Activated CD8-positive, alpha-beta memory T cell treated with anti-CD3 and anti-CD28 coated beads for 1 hour (primary cell): ENCODE measurements around the gene GATB.
"Not testable (repeated sequence)": the region's sequence is repeated elsewhere in the genome, so short reads cannot be mapped to it uniquely, and the experiment has no call there.

Experiments used
- DNase-seq, 2 donors: peaks; one replicate each; pipeline ENCODE4 v3.0.0-alpha.2; 2020; ENCODE audit warnings: low read depth in 1 of 2; ENCODE audit errors: extremely low read depth in 1 of 2

GATB gene

DNA sequence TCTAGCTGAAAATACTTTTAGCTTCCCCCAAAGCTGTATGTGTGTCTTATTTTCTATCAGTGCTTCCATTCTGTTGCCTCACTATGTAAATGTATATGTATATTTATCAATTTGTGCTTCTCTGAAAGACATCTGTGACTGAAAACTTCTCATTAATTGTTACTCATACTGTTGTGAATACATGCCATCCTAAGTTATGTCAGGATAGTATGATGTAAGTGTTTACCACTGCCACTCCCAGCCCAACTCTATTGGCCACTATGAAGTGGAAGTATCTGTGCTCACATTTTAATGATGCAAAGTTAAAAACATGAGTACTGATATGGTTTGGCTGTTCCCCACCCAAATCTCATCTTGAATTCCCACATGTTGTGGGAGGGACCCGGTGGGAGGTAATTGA, 24.4 kb downstream of the GATB start:
- no peak for DNase-seq

DNA sequence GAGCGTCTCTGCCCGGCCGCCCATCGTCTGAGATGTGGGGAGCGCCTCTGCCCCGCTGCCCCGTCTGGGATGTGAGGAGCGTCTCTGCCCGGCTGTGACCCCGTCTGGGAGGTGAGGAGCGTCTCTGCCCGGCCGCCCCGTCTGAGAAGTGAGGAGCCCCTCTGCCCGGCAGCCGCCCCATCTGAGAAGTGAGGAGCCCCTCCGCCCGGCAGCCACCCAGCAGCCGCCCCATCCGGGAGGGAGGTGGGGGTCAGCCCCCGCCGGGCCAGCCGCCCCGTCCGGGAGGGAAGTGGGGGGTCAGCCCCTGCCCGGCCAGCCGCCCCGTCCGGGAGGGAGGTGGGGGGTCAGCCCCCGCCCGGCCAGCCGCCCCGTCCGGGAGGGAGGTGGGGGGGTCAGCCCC, 29.1 kb downstream of the GATB start:
- not testable (repeated sequence) for DNase-seq

DNA sequence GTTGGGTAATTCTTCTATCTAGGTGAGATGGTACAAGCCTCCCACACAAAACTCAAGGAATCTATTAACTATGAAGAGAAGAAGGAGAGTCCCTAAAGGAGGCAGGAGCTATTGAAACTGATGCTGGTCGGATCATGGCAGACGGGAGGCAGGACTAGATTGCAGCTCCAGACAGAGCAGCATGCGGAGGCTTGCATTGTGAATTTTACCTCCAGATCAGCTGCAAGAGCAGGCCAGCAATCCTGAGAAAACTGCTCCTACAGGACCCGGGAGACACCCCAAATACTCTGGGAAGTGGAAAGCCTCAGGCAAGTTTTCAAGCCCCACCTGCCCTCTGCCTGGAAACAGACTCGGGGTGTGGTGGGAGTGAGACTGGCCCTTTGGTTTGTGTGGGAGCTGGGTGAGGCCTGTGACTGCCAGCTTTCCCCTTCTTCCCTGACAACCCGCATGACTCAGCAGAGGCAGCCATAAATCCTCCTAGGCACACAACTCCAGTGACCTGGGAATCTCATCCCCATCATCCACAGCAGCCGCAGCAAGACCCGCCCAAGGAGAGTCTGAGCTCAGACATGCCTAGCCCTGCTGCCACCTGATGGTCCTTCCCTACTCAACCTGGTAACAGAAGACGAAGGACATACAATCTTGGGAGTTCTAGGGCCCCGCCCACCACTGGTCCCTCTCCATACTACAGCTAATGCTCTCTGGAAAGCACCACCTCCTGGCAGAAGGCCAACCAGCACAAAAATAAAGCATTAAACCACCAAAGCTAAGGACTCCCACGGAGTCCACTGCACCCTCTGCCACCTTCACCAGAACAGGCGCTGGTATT, 30.9 kb downstream of the GATB start:
- no peak for DNase-seq

DNA sequence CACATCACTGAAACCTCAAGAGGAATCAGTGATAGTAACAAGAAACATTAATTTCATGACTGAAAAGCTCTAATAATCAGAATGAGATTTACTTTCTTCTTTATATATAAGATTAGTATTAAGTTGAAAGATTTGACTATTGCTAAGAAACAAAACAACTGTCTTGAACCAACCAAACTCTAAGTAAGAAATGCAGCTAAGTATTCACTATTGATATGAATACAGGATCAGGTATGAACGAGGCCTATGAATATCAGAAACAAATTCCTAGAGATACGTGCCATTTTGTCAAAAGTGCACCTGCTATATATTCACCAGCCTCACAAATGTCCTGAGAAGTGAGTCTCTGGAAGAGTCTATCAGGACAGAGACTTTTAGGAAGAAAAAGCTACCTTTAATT, 32.1 kb downstream of the GATB start:
- DNase-seq, result no peak

DNA sequence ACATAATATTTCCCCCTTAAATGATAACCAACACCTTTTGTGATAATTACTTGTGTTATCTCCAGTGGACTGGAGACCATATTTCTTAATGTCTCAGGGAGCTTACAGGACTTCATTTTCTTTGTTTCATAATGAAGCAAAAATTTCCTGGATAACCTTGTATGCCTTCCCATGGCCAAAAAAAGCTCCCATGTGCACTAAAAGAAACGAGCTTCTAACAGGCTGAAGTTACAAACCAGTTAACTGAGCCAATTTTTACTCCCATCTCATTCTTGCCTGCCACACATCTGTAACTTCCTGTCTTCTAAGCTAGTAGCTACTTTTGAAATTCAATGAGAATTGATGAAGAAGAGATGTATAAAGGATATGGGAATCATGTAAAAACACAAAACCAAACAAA, 32.8 kb downstream of the GATB start:
- DNase-seq, result no peak

DNA sequence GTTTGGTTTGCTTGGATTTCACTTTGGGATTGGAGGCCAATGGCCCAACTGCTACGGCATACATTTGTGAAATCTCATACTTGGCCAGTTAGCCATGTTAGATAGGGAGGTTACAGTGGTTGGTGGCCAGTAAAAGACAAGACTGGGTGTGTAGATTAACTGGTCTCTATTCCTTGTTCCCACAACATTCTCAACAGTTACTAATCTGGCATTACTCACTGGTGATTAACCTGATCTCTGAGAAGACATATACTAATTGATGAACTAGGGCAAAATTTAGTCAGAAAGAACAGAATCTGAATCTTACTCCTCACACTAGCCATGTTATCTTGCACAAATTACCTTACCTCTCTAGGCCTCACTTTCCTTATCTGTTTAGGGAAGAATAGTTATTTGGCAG, 33.4 kb downstream of the GATB start:
- DNase-seq, result no peak

DNA sequence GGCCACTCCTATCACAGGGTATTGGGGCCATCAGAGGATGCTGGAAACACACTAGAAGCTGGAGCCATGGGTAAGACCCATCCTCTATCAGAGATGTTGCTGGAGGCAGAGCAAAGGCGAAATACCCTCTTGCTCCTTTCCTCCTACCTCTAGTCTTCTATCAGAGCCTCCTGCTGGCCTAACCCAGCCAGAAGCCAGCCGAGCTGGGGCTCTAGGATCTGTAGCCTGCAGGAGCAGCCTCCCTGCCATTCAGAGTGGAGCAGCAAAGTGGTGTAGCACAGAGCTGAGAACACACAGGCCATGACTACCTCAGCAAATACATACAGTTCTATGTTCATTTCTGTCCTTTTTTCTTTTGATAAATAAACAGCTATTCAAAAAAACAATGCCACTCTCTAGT, 35.7 kb downstream of the GATB start:
- DNase-seq, result no peak

DNA sequence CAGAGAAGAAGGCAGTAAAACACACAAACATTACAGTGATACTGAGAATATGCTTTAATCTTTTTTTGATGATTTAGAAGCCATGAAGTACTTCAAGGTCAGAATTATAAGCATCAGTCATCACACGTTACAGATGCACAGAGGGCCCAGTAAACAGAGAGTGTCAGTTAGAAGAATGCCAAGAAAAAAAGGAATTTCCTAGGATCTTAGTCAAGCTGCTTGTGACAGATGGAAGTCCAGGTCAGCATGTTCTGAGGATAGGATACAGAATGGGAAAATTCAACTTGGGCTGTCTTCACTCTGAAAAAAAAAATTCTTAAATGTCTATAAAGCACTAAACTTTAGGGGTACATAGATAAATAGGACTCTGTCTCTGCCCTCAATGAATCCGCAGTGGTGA, 38.9 kb downstream of the GATB start:
- no peak for DNase-seq

DNA sequence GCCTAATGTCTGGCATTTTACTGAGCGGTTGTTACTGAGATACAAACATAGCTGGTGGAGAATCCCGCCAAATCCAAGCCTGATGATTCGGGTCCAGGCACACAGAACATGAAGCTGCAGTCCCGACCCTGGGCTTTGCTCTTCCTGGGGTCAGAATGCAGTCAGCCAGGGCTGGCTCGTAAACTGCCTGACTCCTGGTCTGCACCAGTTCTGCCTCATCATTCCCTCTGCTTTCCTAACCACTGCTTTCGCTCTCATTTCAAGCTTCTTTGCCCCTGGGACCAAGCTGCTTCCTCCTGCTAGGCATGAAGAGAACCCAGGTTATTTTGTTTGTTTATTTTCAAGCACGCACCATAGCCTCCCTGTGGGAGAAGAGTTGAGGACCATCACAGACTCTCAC, 39.3 kb downstream of the GATB start:
- no peak for DNase-seq

DNA sequence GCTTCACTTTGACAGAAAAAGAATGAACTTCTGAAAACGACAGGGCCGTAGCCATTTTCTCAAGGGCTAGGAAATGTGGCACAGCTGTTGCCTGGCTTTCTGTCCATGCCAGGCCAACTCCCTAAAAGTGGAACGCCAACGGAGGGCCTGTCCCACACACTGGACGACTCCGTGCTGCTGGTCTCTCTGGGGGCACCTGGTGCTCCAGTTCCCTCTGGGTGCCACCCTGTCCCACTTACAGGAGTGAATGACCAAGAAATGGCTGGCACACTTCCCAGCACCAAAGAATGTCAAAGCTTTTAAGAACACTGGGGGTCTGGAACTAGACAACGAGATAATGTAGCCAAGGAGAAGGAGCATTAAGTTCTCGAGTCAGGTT, 40.9 kb downstream of the GATB start:
- DNase-seq, result no peak

DNA sequence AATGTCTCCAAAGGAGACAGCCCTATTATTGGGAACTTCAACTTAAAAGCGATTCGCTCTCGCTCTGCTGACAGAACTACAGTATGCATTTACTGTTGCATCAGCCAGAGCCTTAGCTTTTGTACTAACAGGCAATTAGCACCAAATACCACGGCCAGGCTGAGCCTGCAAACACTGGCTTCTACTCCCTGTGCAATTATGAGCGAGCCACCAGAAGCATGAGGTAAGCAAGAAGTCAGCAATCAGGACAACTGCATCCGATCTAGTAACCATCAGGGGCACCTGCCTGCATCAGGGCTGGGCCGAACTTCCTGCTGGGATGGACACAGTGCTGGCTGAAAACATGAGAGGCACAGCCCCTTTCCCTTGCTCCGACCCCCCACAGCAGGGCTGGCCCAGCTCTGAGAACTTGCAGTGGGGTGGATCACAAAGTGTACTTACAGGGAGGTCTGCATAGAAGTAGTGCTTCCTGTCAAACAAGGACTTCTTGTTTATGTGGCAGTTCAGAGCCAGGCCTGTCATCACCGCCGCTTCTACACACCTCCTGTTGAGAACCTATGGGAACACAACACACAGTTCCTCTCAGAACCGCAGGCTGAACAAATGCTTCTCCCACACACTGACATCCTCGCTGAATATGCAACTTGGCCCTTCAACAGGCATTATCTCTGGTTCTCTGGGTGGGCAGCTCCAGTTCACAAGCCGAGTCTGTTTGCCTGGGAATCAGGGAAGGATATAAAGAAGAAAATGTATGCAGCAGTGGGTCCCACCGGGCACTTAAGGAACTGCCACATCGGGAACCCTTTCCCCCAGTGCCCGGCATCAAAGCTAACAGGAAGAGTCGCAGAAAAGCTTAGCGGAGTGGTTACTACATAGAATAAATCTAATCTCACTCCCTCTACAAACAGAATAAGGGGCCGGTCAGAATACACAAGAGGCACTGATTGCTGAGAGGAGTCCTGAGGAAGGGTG, 41.5 kb downstream of the GATB start:
- no peak for DNase-seq

DNA sequence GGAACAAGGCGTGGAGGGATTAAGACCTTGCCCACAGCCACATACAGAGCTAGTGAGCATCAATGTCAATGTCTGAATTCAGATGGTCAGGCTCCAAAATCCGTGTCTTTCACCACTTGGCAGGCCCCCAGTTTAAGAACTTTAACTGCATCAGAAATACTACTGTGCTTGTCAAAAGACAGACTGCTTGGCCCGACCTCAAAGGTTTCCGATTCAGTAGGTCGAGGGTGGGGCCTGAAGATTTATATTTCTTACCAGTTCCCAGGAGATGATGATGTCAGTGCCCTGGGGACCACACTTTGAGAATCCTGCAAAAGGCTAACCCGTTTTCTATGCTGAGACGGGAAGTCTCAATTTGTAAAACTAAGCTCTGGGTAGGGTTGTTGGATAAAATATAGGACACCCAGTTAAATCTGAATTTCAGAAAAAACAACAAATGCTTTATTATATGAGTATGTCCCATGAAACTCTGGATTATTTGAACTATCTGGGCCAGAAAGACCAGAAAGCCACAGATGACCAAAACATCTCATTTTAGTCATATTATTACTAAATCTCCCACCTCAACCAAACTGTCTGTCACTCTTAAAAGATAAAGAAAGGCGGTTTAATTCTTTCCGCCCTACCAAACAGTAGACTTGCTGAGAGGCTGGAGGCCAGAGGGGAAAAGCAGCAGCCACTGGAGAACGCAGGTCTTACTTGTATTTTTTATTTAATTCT, 42.7 kb downstream of the GATB start:
- no peak for DNase-seq

DNA sequence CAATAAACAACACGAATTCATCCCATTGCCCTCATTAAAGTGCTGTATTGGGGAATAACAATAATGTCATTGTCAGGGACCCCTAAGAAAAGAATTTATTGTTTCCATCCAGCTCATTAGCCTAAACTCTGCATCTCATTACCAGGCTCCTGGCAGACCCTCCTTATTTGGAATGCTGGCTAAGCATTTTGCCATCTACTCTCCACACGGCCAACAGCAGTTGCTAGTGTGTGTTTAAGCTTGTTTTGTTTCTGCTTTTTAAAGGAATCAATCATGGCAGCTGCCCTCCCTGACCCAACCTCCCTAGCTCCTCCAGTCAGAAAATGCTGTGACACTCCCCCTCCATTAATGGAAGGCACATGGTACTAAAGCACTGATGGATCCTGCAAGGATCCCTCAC, 43.5 kb downstream of the GATB start:
- no peak for DNase-seq

DNA sequence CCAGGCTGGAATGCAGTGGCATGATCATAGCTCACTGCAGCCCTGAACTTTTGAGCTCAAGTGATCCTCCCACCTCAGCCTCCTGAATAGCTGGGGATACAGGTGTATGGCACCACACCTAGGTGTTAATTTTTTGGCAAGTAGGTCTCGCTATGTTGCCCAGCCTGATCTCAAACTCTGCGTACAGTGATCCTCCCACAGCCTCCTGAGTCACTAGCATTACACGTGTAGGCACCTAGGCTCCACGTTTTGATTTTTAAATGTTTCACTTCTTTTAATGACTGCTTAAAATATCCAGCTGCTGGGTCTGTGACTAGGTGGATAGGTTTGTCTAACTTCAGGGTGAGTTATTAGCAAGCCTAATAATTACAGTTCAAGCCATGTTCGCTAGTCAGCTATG, 44.5 kb downstream of the GATB start:
- no peak for DNase-seq

DNA sequence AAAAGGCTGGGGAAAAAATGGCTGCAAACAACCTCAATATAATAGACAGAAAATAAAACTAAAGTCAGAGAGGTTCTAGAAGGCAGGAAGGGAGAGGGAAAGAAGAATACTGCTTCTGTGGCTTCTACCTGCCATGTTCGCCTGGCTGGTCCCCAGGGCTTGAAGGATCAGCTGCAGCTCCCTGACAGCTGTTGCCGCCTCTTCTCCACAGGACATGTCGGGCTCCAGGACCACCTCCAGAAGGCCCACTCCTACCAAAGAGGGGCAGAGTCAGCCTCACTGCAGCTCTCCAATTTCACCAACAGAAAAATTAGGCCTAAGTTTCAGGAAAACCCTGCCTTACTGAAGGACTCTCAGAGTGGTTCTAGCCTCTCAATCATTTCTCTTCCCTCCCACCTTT, 44.9 kb downstream of the GATB start:
- DNase-seq, result no peak

DNA sequence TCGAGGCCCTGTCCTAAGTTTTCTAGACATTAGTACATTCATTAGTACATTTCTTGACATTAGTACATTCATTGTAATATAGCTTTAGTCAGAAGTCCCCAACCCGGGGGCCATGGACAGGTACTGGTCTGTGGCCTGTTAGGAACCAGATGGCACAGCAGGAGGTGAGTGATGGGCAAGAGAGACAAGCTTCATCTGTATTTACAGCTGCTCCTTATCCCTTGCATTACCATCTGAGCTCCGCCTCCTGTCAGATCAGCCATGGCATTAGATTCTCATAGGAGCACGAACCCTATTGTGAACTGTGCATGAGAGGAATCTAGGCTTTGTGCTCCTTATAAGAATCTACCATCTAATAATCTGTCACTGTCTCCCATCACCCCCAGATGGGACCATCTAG, 48.0 kb downstream of the GATB start:
- DNase-seq, result no peak

DNA sequence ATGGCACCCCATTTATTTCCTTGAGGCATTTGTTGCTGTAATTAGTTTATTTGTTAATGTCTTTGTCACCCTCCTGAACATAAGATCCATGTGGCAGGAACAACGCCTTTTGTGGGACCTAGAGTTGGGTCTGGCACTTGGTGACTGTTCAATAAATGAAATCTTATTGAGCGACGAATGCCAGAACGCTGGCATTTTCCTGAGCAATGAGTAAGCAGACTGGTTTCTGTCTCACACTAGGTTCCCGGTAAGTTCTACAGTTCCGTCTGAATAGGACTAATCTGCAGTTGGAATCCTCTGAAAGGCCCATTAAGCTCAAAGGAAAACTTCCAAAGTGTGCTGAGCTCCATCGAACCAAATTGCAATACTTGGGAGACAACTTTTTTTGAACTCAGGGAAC, 49.2 kb downstream of the GATB start:
- no peak for DNase-seq

DNA sequence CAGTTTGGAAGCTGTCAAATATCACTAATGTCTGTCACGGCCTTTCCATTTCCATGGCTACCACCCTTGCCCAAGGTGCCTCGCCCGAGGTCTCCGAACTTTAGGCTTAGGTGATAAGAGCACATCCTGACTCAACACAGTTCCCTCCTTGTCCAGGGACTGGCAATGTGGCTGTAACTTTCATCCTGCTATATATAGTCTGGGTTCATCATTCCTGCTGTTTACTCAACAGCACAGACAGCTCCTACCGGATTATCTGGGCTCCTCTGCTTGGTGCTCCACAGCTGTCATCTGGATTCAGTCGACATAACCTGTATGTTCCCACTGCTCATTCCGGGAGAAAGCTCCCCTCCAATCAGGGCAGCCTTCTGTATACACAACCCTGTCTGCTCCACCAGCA, 51.2 kb downstream of the GATB start:
- DNase-seq, result no peak

DNA sequence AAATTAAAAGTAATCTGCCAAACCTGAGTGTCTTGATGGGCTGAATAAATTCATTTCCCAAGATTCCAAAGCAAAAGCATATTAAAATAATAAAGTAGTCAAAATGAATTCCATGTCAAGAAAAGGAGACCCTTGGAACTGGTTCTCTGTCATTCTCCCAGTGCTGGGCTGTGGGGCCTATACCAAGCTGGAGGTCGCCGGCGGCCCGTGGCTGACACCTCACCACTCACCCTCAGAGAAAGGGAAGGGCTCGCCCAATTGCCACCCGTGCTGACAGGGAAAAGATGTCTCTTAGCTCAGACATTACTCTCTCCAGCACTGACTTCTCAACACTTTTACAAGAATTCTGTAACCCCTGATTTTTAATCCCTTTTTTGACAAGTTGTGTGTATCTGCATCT, 51.7 kb downstream of the GATB start:
- no peak for DNase-seq

DNA sequence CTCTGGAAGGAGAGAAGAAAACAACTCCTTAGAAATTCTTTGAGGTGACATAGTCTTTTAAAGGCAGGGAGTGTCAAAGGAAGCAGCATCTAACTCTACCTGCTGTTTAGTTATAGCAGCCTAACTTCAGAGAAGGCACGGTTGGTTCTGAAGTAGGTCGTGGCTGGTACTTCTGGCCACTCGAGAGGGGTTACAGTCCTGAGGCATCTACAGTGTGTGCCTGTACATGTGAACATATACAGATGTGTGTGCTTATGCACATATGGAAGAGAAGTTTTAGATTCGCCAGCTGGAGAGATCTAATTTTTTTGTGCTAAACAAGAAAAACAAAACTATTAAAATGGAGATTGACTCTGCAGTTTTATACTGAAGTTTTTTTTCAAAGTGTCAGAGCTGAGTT, 52.7 kb downstream of the GATB start:
- no peak for DNase-seq

DNA sequence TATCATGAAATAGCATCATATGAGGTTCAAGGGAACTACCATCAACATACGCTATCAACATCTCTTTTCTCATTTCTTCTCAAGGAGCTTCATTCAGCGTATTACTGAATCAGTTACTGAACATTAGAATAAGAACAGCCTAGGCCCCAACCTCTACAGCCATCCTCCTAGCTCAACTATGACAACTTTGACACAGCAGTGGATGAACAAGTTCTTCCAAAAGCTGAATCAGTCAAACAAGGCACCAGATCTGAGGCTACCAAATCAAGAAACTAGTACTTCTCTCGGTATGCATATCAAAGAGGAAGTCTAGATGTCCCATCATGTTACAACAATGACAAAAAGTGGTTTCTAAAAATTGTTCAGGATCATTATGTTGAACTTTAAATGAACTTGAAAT, 57.4 kb downstream of the GATB start:
- DNase-seq, result no peak

DNA sequence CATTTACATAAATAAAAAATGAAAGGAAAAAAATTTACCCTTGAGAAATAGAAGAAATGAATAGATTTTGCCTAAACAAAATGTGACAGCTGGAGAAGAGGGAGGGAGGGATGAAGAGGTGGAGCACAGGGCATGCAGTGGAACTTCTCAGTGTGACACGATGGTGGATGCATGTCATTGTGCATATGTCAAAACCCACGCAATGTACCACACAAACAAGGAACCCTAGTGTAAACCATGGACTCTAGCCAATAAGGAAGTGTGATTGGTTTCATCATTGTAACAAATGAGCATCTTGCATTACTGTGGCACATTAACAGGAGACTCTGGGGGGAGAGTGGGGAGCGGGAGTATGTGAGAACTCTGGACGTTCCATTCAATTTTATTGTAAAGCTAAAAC, 58.6 kb downstream of the GATB start:
- DNase-seq, result no peak
